PC-9 (cell line): ENCODE data around the gene ASB8.

ENCODE experiments used
- CTCF ChIP-seq: fragments of 200-600 bp; sonication (generic); conservative IDR thresholded peaks from 2 replicates; pipeline ENCODE4 v1.6.1; 2017; ENCODE audit warnings: mixed run types, antibody characterized with exemption, mild to moderate bottlenecking, moderate library complexity
- EZH2 ChIP-seq: fragments of 200-600 bp; sonication (generic); IDR thresholded peaks from 2 replicates; pipeline ENCODE4 v1.8.0; 2017; ENCODE audit warnings: antibody characterized with exemption, low read depth

GRCh38 chr12:48183876-48184548 is 26.7 kb upstream of the ASB8 start:
- TF ChIP-seq CTCF, result no peak
- no peak for TF ChIP-seq EZH2
